ENCODE measurements around the gene SLC4A4. TPM values are rescaled to one million over a fixed set of nuclear protein-coding genes. Genes with fewer than 3 reads are reported as not detected.

SLC4A4 gene
- total and polyA plus RNA-seq, 12 donors, result 1.3 to 34.5 (median 25.1) TPM

- Histone ChIP-seq H3K27ac (no peak overlapping the region), H3K27me3 (no peaks in the 10 kb centered on the region), H3K4me1 (no peaks in the 10 kb centered on the region), H3K9me3 (no peaks in the 10 kb centered on the region), H3K36me3 (peaks cover 0 to 10% (median 0%) of the 10 kb centered on the region in 9 donors), H3K4me3 (no peak overlapping the region)
- WGBS, 2 donors, result 46 to 58% methylated on average over 1 of the region's 1 CpG
- DNase-seq, result no peak
- no peak for ATAC-seq
- intact Hi-C loops (cut with DNase I), result loop anchor here in 2 of 10 donors (10.0 kb wide), 1 partner anchor 373 kb away; no protein-coding TSS in a partner anchor
- TF ChIP-seq CTCF (IDR thresholded peaks at IDR 0.05), result no peak
Measured at GRCh38 chr4:71558248-71558647, 219.4 kb downstream of the SLC4A4 start.

- no peak overlapping the region for H3K27ac ChIP-seq
- H3K9me3 ChIP-seq, result no peaks in the 10 kb centered on the region
- WGBS, 2 donors, result 0% methylated on average over 1 of the region's 1 CpG
- TF ChIP-seq CTCF (IDR thresholded peaks at IDR 0.05), result no peak
- peak in 1 of 8 donors; percentile 37 for ATAC-seq
- intact Hi-C loops (cut with DNase I), result loop anchor here in 2 of 10 donors (10.0 kb wide), 1 partner anchor 375 kb away; no protein-coding TSS in a partner anchor
- no peak overlapping the region for H3K4me3 ChIP-seq
- no peaks in the 10 kb centered on the region for H3K4me1 ChIP-seq
- H3K36me3 ChIP-seq, result peaks cover 0 to 13% (median 0%) of the 10 kb centered on the region in 9 donors
- no peaks in the 10 kb centered on the region for H3K27me3 ChIP-seq
- DNase-seq, result no peak
Measured at GRCh38 chr4:71559957-71560571, 221.2 kb downstream of the SLC4A4 start.

- DNase-seq (no peak), ATAC-seq (peak in 1 of 8 donors; percentile 29)
- Histone ChIP-seq H3K27ac (no peak overlapping the region), H3K36me3 (peaks cover 0 to 8% (median 0%) of the 10 kb centered on the region in 9 donors), H3K4me1 (no peaks in the 10 kb centered on the region), H3K4me3 (no peak overlapping the region), H3K9me3 (no peaks in the 10 kb centered on the region), H3K27me3 (no peaks in the 10 kb centered on the region)
- intact Hi-C loops (cut with DNase I), result no loop called here
- no peak for TF ChIP-seq CTCF (IDR thresholded peaks at IDR 0.05)
- WGBS, 2 donors, result 57 to 61% methylated on average over 2 of the region's 2 CpGs
Measured at GRCh38 chr4:71564775-71565174, 226.0 kb downstream of the SLC4A4 start.

GRCh38 chr4:71566856-71567255 is 228.0 kb downstream of the SLC4A4 start:
- Histone ChIP-seq H3K4me3 (no peak overlapping the region), H3K9me3 (no peaks in the 10 kb centered on the region), H3K27me3 (no peaks in the 10 kb centered on the region), H3K36me3 (peaks cover 0 to 8% (median 0%) of the 10 kb centered on the region in 9 donors), H3K4me1 (no peaks in the 10 kb centered on the region), H3K27ac (no peak overlapping the region)
- no peak for ATAC-seq
- intact Hi-C loops (cut with DNase I), result no loop called here
- 55 to 60% methylated on average over 3 of the region's 3 CpGs for WGBS, 2 donors
- DNase-seq, result no peak
- TF ChIP-seq CTCF (IDR thresholded peaks at IDR 0.05), result no peak

All from heart right ventricle (tissue), 16 donors.